H1 (cell line): ENCODE data around the gene NR3C1. TPM values are rescaled to one million over a fixed set of nuclear protein-coding genes. Genes with fewer than 3 reads are reported as not detected.

ENCODE experiments used
- BCL11A ChIP-seq, 2 experiments: IDR thresholded peaks; one replicate each; pipeline ENCODE4 v1.6.1; 2011; ENCODE audit warnings: low read depth in 2 of 2, low read length in 2 of 2, mild to moderate bottlenecking in 2 of 2
- MAFK ChIP-seq: IDR thresholded peaks from 2 replicates; pipeline ENCODE4 v1.6.1; 2012; ENCODE audit warnings: low read depth, mild to moderate bottlenecking, improper control_type of control experiment, low read length
- POU5F1 ChIP-seq: IDR thresholded peaks from 2 replicates; pipeline ENCODE4 v1.6.1; 2011; ENCODE audit warnings: low read depth, mild to moderate bottlenecking, low read length, moderate library complexity
- RAD21 ChIP-seq, 2 experiments: IDR thresholded peaks in 1 of 2; conservative IDR thresholded peaks in 1 of 2; 2 replicates each; pipeline ENCODE4 v1.6.1; 2011; ENCODE audit warnings: low read depth in 2 of 2, low read length in 2 of 2, improper control_type of control experiment in 1 of 2, inconsistent platforms in 1 of 2, mild to moderate bottlenecking in 1 of 2, moderate library complexity in 1 of 2
- RNF2 ChIP-seq: fragments of 200-900, 300-1000 bp; sonication (generic); IDR thresholded peaks from 2 replicates; pipeline ENCODE4 v1.7.1; 2016; ENCODE audit warnings: borderline replicate concordance, low read depth, mild to moderate bottlenecking, antibody characterized with exemption, low read length; ENCODE audit not compliant: poor library complexity, severe bottlenecking; ENCODE audit errors: missing control alignments
- SP2 ChIP-seq: IDR thresholded peaks from 2 replicates; pipeline ENCODE4 v1.6.1; 2012; ENCODE audit warnings: mild to moderate bottlenecking, low read length, inconsistent platforms
- SP4 ChIP-seq: IDR thresholded peaks from 2 replicates; pipeline ENCODE4 v1.6.1; 2012; ENCODE audit warnings: low read length, inconsistent platforms
- ZNF274 ChIP-seq: IDR thresholded peaks from 2 replicates; pipeline ENCODE4 v1.7.0; 2012; ENCODE audit warnings: low read length, borderline replicate concordance; ENCODE audit errors: extremely low read depth
- polyA plus RNA-seq, 7 experiments: library from polyadenylated mRNA; depleted of rRNA in 3 of 7; stranded (reverse) in 5 of 7; unstranded in 2 of 7; fragments of >200 nt in 5 of 7; fragments of 200-250 nt in 2 of 7; gene quantifications; 1 replicate in 5 of 7; 2 replicates in 1 of 7; 4 replicates in 1 of 7; pipeline versions ENCODE4 v1.2.1 to v1.2.3, GENCODE V29; 2011 to 2013; ENCODE audit warnings: missing spikeins in 2 of 7, mixed read lengths in 2 of 7
- total RNA-seq: library from RNA; stranded (reverse); fragmentation: NEBNext Ultra II Directional; extraction: Animal tissue kit (Norgen Biotek cat#: 25700); gene quantifications from 2 replicates; pipeline ENCODE4 v1.2.1, GENCODE V29; 2021

NR3C1 gene
- total and polyA plus RNA-seq, 2 of the 8 experiments (the other 6 are each of a cell fraction or from before 2014, with no cell fraction given), result 1.7 to 5.4 TPM

GRCh38 chr5:143316844-143317631 is 86.4 kb downstream of the NR3C1 start (continued):
- TF ChIP-seq BCL11A (IDR thresholded peaks at IDR 0.05; ENCODE audit: low read depth in 2 of 2, low read length in 2 of 2) (no peak), ZNF274 (no peak), MAFK (no peak), POU5F1 (no peak), RNF2 (no peak), RAD21 (IDR thresholded peaks at IDR 0.05 in 1 of 2, conservative IDR thresholded peaks at IDR 0.05 in 1 of 2; ENCODE audit: low read depth in 2 of 2, low read length in 2 of 2) (no peak), SP4 (no peak), SP2 (no peak)
- TF ChIP-seq, all 59 proteins: peak for 0
